Measurements from ENCODE around the gene CADPS. TPM values are rescaled to one million over a fixed set of nuclear protein-coding genes. Genes with fewer than 3 reads are reported as not detected.

Gene CADPS
- total RNA-seq, 1 experiment from 2014 or later = not detected

GRCh38 chr3:62630664-62631063 lies 244.6 kb downstream of the CADPS start:
- H3K4me1 ChIP-seq (ENCODE audit: insufficient read depth, low read length) = no peaks in the 10 kb centered on the region
- no peaks in the 10 kb centered on the region for H3K9me2 ChIP-seq (replicated peaks; ENCODE audit: low read length)
- H3F3A ChIP-seq (ENCODE audit: low read length, unreplicated experiment) = no peaks in the 10 kb centered on the region
- TF ChIP-seq CTCF (conservative IDR thresholded peaks at IDR 0.05; ENCODE audit: low read depth, low read length) (no peak), EZH2phosphoT487 (IDR thresholded peaks at IDR 0.05; ENCODE audit: borderline replicate concordance, low read length) (no peak)
- no TSS peak for BruUV-seq (replicated peaks)
- DNase-seq = no peak
- no peak for ATAC-seq
- H3K9ac ChIP-seq (ENCODE audit: low read length) = no peak overlapping the region
- no peak overlapping the region for H2AFZ ChIP-seq (ENCODE audit: low read length)
- H3K27ac ChIP-seq (ENCODE audit: low read length) = no peak overlapping the region
- POLR2A ChIA-PET (ENCODE audit: unreplicated experiment) = no interaction called here
- H3K79me2 ChIP-seq (ENCODE audit: low read length) = no peaks in the 10 kb centered on the region
- no peaks in the 10 kb centered on the region for H3K9me3 ChIP-seq (ENCODE audit: low read length)
- CTCF ChIA-PET = no interaction called here
- no peaks in the 10 kb centered on the region for H4K20me1 ChIP-seq (ENCODE audit: low read length)
- H3K4me2 ChIP-seq (ENCODE audit: low read length) = no peak overlapping the region
- peaks cover 12% of the 10 kb centered on the region; the same call in 1 of the 2 replicates for H3K27me3 ChIP-seq (ENCODE audit: low read length)
- intact Hi-C loops (cut with micrococcal nuclease) = no loop called here
- H3K36me3 ChIP-seq (ENCODE audit: low read depth, low read length) = no peaks in the 10 kb centered on the region
- no peak overlapping the region for H3K4me3 ChIP-seq (ENCODE audit: low read length)

GRCh38 chr3:62625268-62625667 lies 249.9 kb downstream of the CADPS start:
- ATAC-seq = no peak
- no peaks in the 10 kb centered on the region for H3K79me2 ChIP-seq (ENCODE audit: low read length)
- H3K4me2 ChIP-seq (ENCODE audit: low read length) = no peak overlapping the region
- H3K4me3 ChIP-seq (ENCODE audit: low read length) = no peak overlapping the region
- CTCF ChIA-PET = interaction anchor here (0.6 kb wide), 1 partner anchor 38 kb away, joined by 4 read pairs; no protein-coding TSS in a partner anchor
- H2AFZ ChIP-seq (ENCODE audit: low read length) = no peak overlapping the region
- H3K27me3 ChIP-seq (ENCODE audit: low read length) = peaks cover 5% of the 10 kb centered on the region; the same call in 1 of the 2 replicates
- no peaks in the 10 kb centered on the region for H3K9me2 ChIP-seq (replicated peaks; ENCODE audit: low read length)
- H3F3A ChIP-seq (ENCODE audit: low read length, unreplicated experiment) = no peaks in the 10 kb centered on the region
- H3K4me1 ChIP-seq (ENCODE audit: insufficient read depth, low read length) = no peaks in the 10 kb centered on the region
- TF ChIP-seq CTCF (conservative IDR thresholded peaks at IDR 0.05; ENCODE audit: low read depth, low read length) (no peak), EZH2phosphoT487 (IDR thresholded peaks at IDR 0.05; ENCODE audit: borderline replicate concordance, low read length) (no peak), EZH2 (IDR thresholded peaks at IDR 0.05; ENCODE audit: low read length, unreplicated experiment) (no peak)
- no TSS peak for BruUV-seq (replicated peaks)
- H3K27ac ChIP-seq (ENCODE audit: low read length) = no peak overlapping the region
- H3K9me3 ChIP-seq (ENCODE audit: low read length) = no peaks in the 10 kb centered on the region
- no peak overlapping the region for H3K9ac ChIP-seq (ENCODE audit: low read length)
- intact Hi-C loops (cut with micrococcal nuclease) = no loop called here
- no peak for DNase-seq
- no peaks in the 10 kb centered on the region for H3K36me3 ChIP-seq (ENCODE audit: low read depth, low read length)
- no peaks in the 10 kb centered on the region for H4K20me1 ChIP-seq (ENCODE audit: low read length)
- POLR2A ChIA-PET (ENCODE audit: unreplicated experiment) = no interaction called here

- no peak overlapping the region for H3K4me2 ChIP-seq (ENCODE audit: low read length)
These were observed 251.0 kb downstream of the CADPS start for GRCh38 chr3:62624185-62624584.

More at GRCh38 chr3:62624185-62624584, 251.0 kb downstream of the CADPS start:
- Histone ChIP-seq H3F3A (ENCODE audit: low read length, unreplicated experiment) (no peaks in the 10 kb centered on the region), H2AFZ (ENCODE audit: low read length) (no peak overlapping the region), H3K79me2 (ENCODE audit: low read length) (no peaks in the 10 kb centered on the region), H3K9ac (ENCODE audit: low read length) (no peak overlapping the region), H3K9me3 (ENCODE audit: low read length) (no peaks in the 10 kb centered on the region), H3K27ac (ENCODE audit: low read length) (no peak overlapping the region), H3K27me3 (ENCODE audit: low read length) (peaks cover 5% of the 10 kb centered on the region; the same call in 1 of the 2 replicates), H3K9me2 (replicated peaks; ENCODE audit: low read length) (no peaks in the 10 kb centered on the region), H3K36me3 (ENCODE audit: low read depth, low read length) (no peaks in the 10 kb centered on the region), H3K4me3 (ENCODE audit: low read length) (no peak overlapping the region), H3K4me1 (ENCODE audit: insufficient read depth, low read length) (no peaks in the 10 kb centered on the region), H4K20me1 (ENCODE audit: low read length) (no peaks in the 10 kb centered on the region)
- BruUV-seq (replicated peaks) = no TSS peak
- CTCF ChIA-PET = interaction anchor here (0.7 kb wide), 1 partner anchor 53 kb away, joined by 3 read pairs; no protein-coding TSS in a partner anchor
- DNase-seq (no peak), ATAC-seq (no peak)
- POLR2A ChIA-PET (ENCODE audit: unreplicated experiment) = no interaction called here
- TF ChIP-seq CTCF (conservative IDR thresholded peaks at IDR 0.05; ENCODE audit: low read depth, low read length) = no peak
- TF ChIP-seq EZH2 (IDR thresholded peaks at IDR 0.05; ENCODE audit: low read length, unreplicated experiment) = no peak
- no peak for TF ChIP-seq EZH2phosphoT487 (IDR thresholded peaks at IDR 0.05; ENCODE audit: borderline replicate concordance, low read length)
- intact Hi-C loops (cut with micrococcal nuclease) = no loop called here
